ENCODE results near the gene C19orf47.

DNA sequence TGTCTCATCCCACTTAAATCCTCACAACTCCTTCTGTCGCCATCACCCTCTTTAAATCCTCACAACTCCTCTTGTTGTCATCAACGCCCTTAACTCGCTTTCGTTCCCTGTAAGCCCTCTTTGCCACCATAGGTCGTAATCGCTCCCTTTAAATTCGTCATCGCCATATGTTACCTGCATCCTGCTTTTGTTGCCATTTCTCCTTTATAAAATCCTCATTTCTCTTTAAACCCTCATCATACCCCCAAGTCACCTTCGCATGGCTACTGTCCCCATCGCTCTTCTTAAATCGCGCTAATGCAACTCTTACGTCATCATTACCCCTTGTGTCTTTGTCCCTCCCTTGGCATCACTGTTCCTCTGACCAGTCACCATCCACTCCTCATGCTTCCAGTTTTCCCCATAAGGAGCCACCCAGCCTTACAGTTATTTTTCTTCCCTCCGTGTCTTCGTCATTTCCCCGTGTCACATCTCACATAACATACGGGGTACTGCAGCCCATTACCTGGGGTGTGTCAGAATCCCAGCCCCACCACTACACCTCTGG, 837 bp upstream of the C19orf47 start:
- TF ChIP-seq, protein P1, sequence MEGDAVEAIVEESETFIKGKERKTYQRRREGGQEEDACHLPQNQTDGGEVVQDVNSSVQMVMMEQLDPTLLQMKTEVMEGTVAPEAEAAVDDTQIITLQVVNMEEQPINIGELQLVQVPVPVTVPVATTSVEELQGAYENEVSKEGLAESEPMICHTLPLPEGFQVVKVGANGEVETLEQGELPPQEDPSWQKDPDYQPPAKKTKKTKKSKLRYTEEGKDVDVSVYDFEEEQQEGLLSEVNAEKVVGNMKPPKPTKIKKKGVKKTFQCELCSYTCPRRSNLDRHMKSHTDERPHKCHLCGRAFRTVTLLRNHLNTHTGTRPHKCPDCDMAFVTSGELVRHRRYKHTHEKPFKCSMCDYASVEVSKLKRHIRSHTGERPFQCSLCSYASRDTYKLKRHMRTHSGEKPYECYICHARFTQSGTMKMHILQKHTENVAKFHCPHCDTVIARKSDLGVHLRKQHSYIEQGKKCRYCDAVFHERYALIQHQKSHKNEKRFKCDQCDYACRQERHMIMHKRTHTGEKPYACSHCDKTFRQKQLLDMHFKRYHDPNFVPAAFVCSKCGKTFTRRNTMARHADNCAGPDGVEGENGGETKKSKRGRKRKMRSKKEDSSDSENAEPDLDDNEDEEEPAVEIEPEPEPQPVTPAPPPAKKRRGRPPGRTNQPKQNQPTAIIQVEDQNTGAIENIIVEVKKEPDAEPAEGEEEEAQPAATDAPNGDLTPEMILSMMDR (conservative IDR thresholded peaks at IDR 0.05 in 1 of 2, IDR thresholded peaks at IDR 0.05 in 1 of 2; ENCODE audit: low read depth in 1 of 2, low read length in 2 of 2): no peak
- no peak for TF ChIP-seq EZH2 (IDR thresholded peaks at IDR 0.05; ENCODE audit: low read length, missing control alignments)

All from fibroblast of lung (primary cell).